Uterus (tissue), 4 donors: ENCODE data around the gene DOLK. TPM values are rescaled to one million over a fixed set of nuclear protein-coding genes. Genes with fewer than 3 reads are reported as not detected.

Source experiments
- DNase-seq, 2 donors: peaks; one replicate each; pipeline ENCODE4 v3.0.0-alpha.2; 2019 to 2020
- H3K27ac ChIP-seq, 2 donors: fragments of 200-600 bp; sonication (generic); 1 replicate in 1 of 2; 2 replicates in 1 of 2; pipeline ENCODE4 v1.5.1; 2016 to 2018
- H3K27me3 ChIP-seq, 2 donors: fragments of 200-600 bp; sonication (generic); one replicate each; pipeline ENCODE4 v1.5.1; 2018 to 2019; ENCODE audit warnings: control low read depth in 1 of 2
- H3K36me3 ChIP-seq, 2 donors: fragments of 200-600 bp; sonication (generic); one replicate each; pipeline ENCODE4 v1.5.1; 2019; ENCODE audit warnings: control low read depth in 1 of 2
- H3K4me1 ChIP-seq, 2 donors: fragments of 200-600 bp; sonication (generic); one replicate each; pipeline ENCODE4 v1.5.1; 2018 to 2019; ENCODE audit warnings: control low read depth in 1 of 2
- H3K4me3 ChIP-seq, 2 donors: fragments of 200-600 bp; sonication (generic); 1 replicate in 1 of 2; 2 replicates in 1 of 2; pipeline ENCODE4 v1.5.1; 2018 to 2019; ENCODE audit warnings: mild to moderate bottlenecking in 1 of 2
- H3K9me3 ChIP-seq, 2 donors: fragments of 200-600 bp; sonication (generic); one replicate each; pipeline ENCODE4 v1.5.1; 2019; ENCODE audit warnings: control low read depth in 1 of 2
- CTCF ChIP-seq, 4 experiments: fragments of 200-600 bp in 2 of 4; fragments of 450-650 bp in 2 of 4; sonication (generic) in 2 of 4; IDR thresholded peaks; one replicate each; pipeline ENCODE4 v1.5.1; 2016 to 2019; ENCODE audit warnings: antibody characterized with exemption in 4 of 4, mild to moderate bottlenecking in 2 of 4, moderate library complexity in 1 of 4
- POLR2A ChIP-seq, 2 donors: fragments of 450-650 bp; IDR thresholded peaks; one replicate each; pipeline ENCODE4 v1.6.1; 2016; ENCODE audit warnings: antibody characterized with exemption in 2 of 2, mild to moderate bottlenecking in 1 of 2, moderate library complexity in 1 of 2
- intact Hi-C: fragments of 100-400 bp; cut with DNase I; formaldehyde crosslinking; loops from one replicate; pipeline ENCODE4 v1.15.1; 2023; ENCODE audit warnings: low total_unique reads
- total RNA-seq, 4 donors: library from RNA; depleted of rRNA in 3 of 4; stranded (reverse); fragments of >200 nt in 3 of 4; gene quantifications; one replicate each; pipeline versions ENCODE4 v1.1.0 to v1.2.4, GENCODE V29; 2014 to 2023
- donor health status: DM: yes; HTN: yes; CAD: no.

Gene DOLK
- total RNA-seq, 4 donors from 2014 or later: 10.0 to 22.3 (median 13.6) TPM

- Histone ChIP-seq H3K9me3 (no peaks in the 10 kb centered on the region), H3K27me3 (no peaks in the 10 kb centered on the region), H3K4me1 (no peaks in the 10 kb centered on the region), H3K27ac (peak overlapping the region in 1 of 2 donors; percentile 31), H3K4me3 (no peak overlapping the region), H3K36me3 (no peaks in the 10 kb centered on the region)
- DNase-seq: no peak
- no peak for TF ChIP-seq CTCF (IDR thresholded peaks at IDR 0.05)
- TF ChIP-seq POLR2A (IDR thresholded peaks at IDR 0.05): no peak
- intact Hi-C loops: no loop called here
Measured at GRCh38 chr9:128898845-128899565, 48.4 kb downstream of the DOLK start.

DNA sequence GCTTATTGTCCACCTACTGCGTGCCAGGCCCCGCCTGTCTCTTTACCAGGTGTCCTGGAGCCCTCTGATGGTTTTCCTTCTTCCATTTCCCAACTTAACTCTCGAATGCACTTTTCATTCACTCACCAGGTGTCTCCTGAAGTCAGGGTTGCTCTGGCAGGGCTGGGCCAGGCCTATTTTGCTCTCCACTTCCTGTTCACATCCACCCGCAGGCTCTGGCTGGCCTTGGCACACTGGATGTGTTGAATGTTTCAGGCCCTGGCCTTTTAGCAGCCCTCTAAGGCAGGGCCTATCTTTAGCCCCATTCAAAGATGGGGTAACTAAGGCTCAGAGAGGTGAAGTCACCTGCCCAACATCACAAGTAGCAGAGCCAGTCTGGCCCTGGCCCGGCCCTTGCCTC lies 49.0 kb downstream of the DOLK start:
- H3K9me3 ChIP-seq: no peaks in the 10 kb centered on the region
- no peaks in the 10 kb centered on the region for H3K36me3 ChIP-seq
- intact Hi-C loops: no loop called here
- DNase-seq: no peak
- TF ChIP-seq POLR2A (IDR thresholded peaks at IDR 0.05) (no peak), CTCF (IDR thresholded peaks at IDR 0.05) (no peak)
- H3K27ac ChIP-seq: peak overlapping the region in 1 of 2 donors; percentile 31
- H3K4me3 ChIP-seq: no peak overlapping the region
- H3K4me1 ChIP-seq: peaks cover 0 to 5% of the 10 kb centered on the region in 2 donors
- H3K27me3 ChIP-seq: no peaks in the 10 kb centered on the region

DNA sequence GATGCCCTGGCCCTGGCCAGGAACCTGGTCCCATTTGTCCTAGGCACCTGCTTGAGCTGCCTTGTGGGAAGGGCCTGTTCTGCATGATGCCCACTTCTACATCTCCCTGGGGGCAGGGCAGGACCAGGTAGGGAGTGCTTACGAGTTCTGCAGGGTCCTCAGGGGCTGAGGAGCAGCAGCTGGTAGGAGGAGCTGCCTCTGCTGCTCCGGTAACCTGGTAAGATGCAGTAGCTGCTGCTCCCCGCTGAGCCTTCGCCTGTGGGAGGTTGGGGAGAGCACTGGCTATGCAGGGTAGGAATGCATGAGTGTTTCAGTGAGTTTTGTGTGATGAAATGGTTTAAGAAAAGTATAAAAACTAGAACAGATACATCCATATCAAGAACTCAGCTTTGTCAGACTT lies 51.8 kb downstream of the DOLK start:
- Histone ChIP-seq H3K4me1 (peaks cover 8 to 27% of the 10 kb centered on the region in 2 donors), H3K27ac (peak overlapping the region; percentile 51 to 97), H3K9me3 (no peaks in the 10 kb centered on the region), H3K4me3 (no peak overlapping the region), H3K36me3 (no peaks in the 10 kb centered on the region), H3K27me3 (no peaks in the 10 kb centered on the region)
- TF ChIP-seq POLR2A (IDR thresholded peaks at IDR 0.05): no peak
- TF ChIP-seq CTCF (IDR thresholded peaks at IDR 0.05): peak in 1 of 4 experiments; percentile 13
- DNase-seq: no peak
- intact Hi-C loops: no loop called here

Other genes with a start within 250 kb of the DOLK start
- 10 to 100 TPM in 1 of 4 donors, 1 to 10 TPM in 3; 2.4 to 19.5 (median 4.5) TPM for gene PKN3, start 245.1 kb downstream of the DOLK start, total RNA-seq
- 10 to 100 TPM in 1 of 4 donors, 1 to 10 TPM in 2, under 1 TPM in 1; 0.59 to 11.7 (median 6.5) TPM for gene ZDHHC12, start 223.5 kb downstream of the DOLK start, total RNA-seq
- 10 to 100 TPM; 16.1 to 52.0 (median 21.2) TPM for gene ZER1, start 175.7 kb downstream of the DOLK start, total RNA-seq
- gene TBC1D13, start 160.3 kb downstream of the DOLK start, total RNA-seq: 10 to 100 TPM in 3 of 4 donors, 1 to 10 TPM in 1; 7.1 to 26.8 (median 23.3) TPM
- gene ENDOG, start 129.1 kb downstream of the DOLK start, total RNA-seq: 10 to 100 TPM in 2 of 4 donors, 1 to 10 TPM in 2; 2.1 to 22.0 (median 9.1) TPM
- 10 to 100 TPM in 2 of 4 donors, 1 to 10 TPM in 2; 4.4 to 34.2 (median 17.3) TPM for gene SPOUT1, start 117.8 kb downstream of the DOLK start, total RNA-seq
- 10 to 100 TPM in 1 of 4 donors, 1 to 10 TPM in 3; 1.5 to 11.0 (median 3.4) TPM for gene KYAT1, start 65.7 kb downstream of the DOLK start, total RNA-seq
- 10 to 100 TPM; 23.5 to 58.7 (median 30.8) TPM for gene LRRC8A, start 65.5 kb downstream of the DOLK start, total RNA-seq
- 10 to 100 TPM; 23.2 to 30.8 (median 27.2) TPM for gene PHYHD1, start 26.6 kb downstream of the DOLK start, total RNA-seq
- 10 to 100 TPM; 21.5 to 75.4 (median 36.9) TPM for gene NUP188, start 96 bp upstream of the DOLK start, total RNA-seq
- gene SH3GLB2, start 80.7 kb upstream of the DOLK start, total RNA-seq: 100 to 1,000 TPM in 1 of 4 donors, 10 to 100 TPM in 3; 35.1 to 126 (median 81.8) TPM
- 10 to 100 TPM; 13.2 to 36.5 (median 34.0) TPM for gene MIGA2, start 89.0 kb upstream of the DOLK start, total RNA-seq
- 10 to 100 TPM in 1 of 4 donors, 1 to 10 TPM in 2, not detected in 1; 1.0 to 10.2 (median 9.7) TPM for gene DOLPP1, start 133.5 kb upstream of the DOLK start, total RNA-seq
- 10 to 100 TPM; 20.0 to 42.4 (median 27.4) TPM for gene CRAT, start 163.2 kb upstream of the DOLK start, total RNA-seq
- 100 to 1,000 TPM in 1 of 4 donors, 10 to 100 TPM in 3; 28.9 to 107 (median 62.1) TPM for gene PTPA, start 163.8 kb upstream of the DOLK start, total RNA-seq
- 10 to 100 TPM in 2 of 4 donors, 1 to 10 TPM in 2; 1.8 to 31.0 (median 14.5) TPM for gene IER5L, start 230.7 kb upstream of the DOLK start, total RNA-seq